Measurements from ENCODE around the gene SH3GL3. TPM values are rescaled to one million over a fixed set of nuclear protein-coding genes. Genes with fewer than 3 reads are reported as not detected.

Gene SH3GL3
- total RNA-seq, 2 donors from 2014 or later = 3.5 to 3.8 TPM

DNA sequence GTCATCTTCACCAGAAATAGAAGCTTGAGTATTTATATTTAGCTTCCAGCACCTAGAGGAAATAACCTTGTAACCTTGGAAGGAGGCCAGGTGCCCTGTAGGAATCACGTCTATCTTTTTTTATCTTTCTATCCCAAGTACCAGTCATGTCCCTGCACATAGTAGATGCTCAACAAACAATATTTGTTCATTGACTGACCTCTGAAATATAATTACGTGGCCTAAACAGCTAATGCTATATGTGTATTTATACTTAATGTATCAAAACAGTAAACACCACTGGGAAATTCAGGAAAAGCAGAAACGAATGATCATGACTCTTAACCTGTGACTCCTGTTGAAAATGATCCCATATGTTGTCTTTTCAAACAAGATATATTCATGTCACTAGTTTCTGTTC is 108.9 kb downstream of the SH3GL3 start:
- WGBS, 2 experiments (ENCODE audit: insufficient coverage in 1 of 2, insufficient read length in 1 of 2) = 90% methylated on average over 2 of the region's 3 CpGs; no CpG with 5 or more reads in 1 of the 2 experiments
- Mint-ChIP-seq H3K9me3 (peaks cover 2% of the 10 kb centered on the region), H3K27ac (no peak overlapping the region)

DNA sequence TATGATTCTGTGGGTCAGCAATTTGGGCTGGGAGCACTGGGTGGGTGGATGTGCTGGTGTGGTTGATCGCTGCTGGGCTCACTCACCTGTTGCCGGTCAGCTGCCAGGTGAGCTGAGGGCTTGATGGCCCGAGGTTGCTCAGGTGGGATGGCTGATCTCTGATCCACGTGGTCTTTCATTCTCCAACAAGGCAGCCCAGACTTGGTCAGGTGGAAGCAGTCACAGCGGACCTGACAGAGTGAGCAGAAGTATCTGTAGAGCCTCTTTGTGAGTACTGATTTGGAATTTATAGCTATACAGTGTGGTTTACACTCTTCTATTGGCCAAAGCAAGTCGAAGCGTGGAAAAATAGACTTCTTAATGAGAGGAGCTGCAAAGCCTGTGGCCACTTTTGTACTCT is 109.6 kb downstream of the SH3GL3 start:
- Histone ChIP-seq H3K27ac (ENCODE audit: low read depth, low read length) (no peak overlapping the region), H3K4me1 (ENCODE audit: control insufficient read depth, insufficient read depth, low read length) (peaks cover 3% of the 10 kb centered on the region), H3K36me3 (ENCODE audit: control insufficient read depth, insufficient read depth, low read length) (no peaks in the 10 kb centered on the region), H3K9me3 (ENCODE audit: control insufficient read depth, low read length) (no peaks in the 10 kb centered on the region), H3K4me3 (ENCODE audit: low read length) (no peak overlapping the region), H3K27me3 (ENCODE audit: control insufficient read depth, insufficient read depth, low read length, poor library complexity, severe bottlenecking) (no peaks in the 10 kb centered on the region), H3K9ac (ENCODE audit: extremely low read depth, low read length, poor library complexity, severe bottlenecking) (no peak overlapping the region)
- 91 to 95% methylated on average over 3 to 7 of the region's 7 CpGs for WGBS, 2 experiments (ENCODE audit: insufficient coverage in 1 of 2, insufficient read length in 1 of 2)
- Mint-ChIP-seq H3K27ac (no peak overlapping the region), H3K4me1 (no peaks in the 10 kb centered on the region), H3K9me3 (peaks cover 2% of the 10 kb centered on the region), H3K27me3 (ENCODE audit: insufficient read depth) (no peaks in the 10 kb centered on the region), H3K4me3 (no peak overlapping the region), H3K36me3 (ENCODE audit: low read depth) (no peaks in the 10 kb centered on the region)
- TF ChIP-seq, protein P1, sequence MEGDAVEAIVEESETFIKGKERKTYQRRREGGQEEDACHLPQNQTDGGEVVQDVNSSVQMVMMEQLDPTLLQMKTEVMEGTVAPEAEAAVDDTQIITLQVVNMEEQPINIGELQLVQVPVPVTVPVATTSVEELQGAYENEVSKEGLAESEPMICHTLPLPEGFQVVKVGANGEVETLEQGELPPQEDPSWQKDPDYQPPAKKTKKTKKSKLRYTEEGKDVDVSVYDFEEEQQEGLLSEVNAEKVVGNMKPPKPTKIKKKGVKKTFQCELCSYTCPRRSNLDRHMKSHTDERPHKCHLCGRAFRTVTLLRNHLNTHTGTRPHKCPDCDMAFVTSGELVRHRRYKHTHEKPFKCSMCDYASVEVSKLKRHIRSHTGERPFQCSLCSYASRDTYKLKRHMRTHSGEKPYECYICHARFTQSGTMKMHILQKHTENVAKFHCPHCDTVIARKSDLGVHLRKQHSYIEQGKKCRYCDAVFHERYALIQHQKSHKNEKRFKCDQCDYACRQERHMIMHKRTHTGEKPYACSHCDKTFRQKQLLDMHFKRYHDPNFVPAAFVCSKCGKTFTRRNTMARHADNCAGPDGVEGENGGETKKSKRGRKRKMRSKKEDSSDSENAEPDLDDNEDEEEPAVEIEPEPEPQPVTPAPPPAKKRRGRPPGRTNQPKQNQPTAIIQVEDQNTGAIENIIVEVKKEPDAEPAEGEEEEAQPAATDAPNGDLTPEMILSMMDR (conservative IDR thresholded peaks at IDR 0.05) = no peak
- no peak for DNase-seq

More for the DNA sequence above, 108.9 kb downstream of the SH3GL3 start:
- Histone ChIP-seq H3K27me3 (ENCODE audit: control insufficient read depth, insufficient read depth, low read length, poor library complexity, severe bottlenecking) (no peaks in the 10 kb centered on the region), H3K9ac (ENCODE audit: extremely low read depth, low read length, poor library complexity, severe bottlenecking) (no peak overlapping the region), H3K9me3 (ENCODE audit: control insufficient read depth, low read length) (no peaks in the 10 kb centered on the region), H3K4me3 (ENCODE audit: low read length) (no peak overlapping the region), H3K27ac (ENCODE audit: low read depth, low read length) (no peak overlapping the region), H3K4me1 (ENCODE audit: control insufficient read depth, insufficient read depth, low read length) (peaks cover 3% of the 10 kb centered on the region), H3K36me3 (ENCODE audit: control insufficient read depth, insufficient read depth, low read length) (no peaks in the 10 kb centered on the region)
- Mint-ChIP-seq H3K4me3 (no peak overlapping the region), H3K4me1 (peaks cover 5% of the 10 kb centered on the region), H3K36me3 (ENCODE audit: low read depth) (no peaks in the 10 kb centered on the region), H3K27me3 (ENCODE audit: insufficient read depth) (no peaks in the 10 kb centered on the region)
- no peak for DNase-seq
- TF ChIP-seq, protein P1 (conservative IDR thresholded peaks at IDR 0.05) = no peak

DNA sequence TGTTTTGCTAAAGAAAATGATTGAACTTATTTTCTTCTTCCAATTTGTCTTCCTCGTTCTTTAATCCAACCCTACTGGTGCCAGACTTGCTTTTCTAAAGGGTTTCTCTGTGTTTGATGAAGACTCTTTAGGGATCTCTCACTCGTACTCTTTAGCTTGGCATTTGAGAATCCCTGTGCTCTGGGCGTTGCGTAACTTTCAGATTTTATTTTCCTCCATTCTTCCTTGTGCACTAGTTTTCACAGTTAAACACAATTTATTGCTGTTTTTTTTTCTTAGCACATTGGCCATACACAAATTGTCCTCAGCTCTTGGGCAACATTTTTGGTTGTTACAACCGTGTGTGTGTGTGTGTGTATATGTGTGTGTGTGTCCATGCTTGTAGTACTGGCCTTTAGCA is 111.0 kb downstream of the SH3GL3 start:
- Mint-ChIP-seq H3K27me3 (ENCODE audit: insufficient read depth) (no peaks in the 10 kb centered on the region), H3K4me3 (no peak overlapping the region), H3K36me3 (ENCODE audit: low read depth) (no peaks in the 10 kb centered on the region), H3K27ac (no peak overlapping the region), H3K9me3 (peaks cover 2% of the 10 kb centered on the region), H3K4me1 (no peaks in the 10 kb centered on the region)
- DNase-seq = no peak
- Histone ChIP-seq H3K27me3 (ENCODE audit: control insufficient read depth, insufficient read depth, low read length, poor library complexity, severe bottlenecking) (no peaks in the 10 kb centered on the region), H3K9me3 (ENCODE audit: control insufficient read depth, low read length) (no peaks in the 10 kb centered on the region), H3K36me3 (ENCODE audit: control insufficient read depth, insufficient read depth, low read length) (no peaks in the 10 kb centered on the region), H3K4me3 (ENCODE audit: low read length) (no peak overlapping the region), H3K4me1 (ENCODE audit: control insufficient read depth, insufficient read depth, low read length) (no peaks in the 10 kb centered on the region), H3K9ac (ENCODE audit: extremely low read depth, low read length, poor library complexity, severe bottlenecking) (no peak overlapping the region), H3K27ac (ENCODE audit: low read depth, low read length) (no peak overlapping the region)
- TF ChIP-seq, protein P1 (conservative IDR thresholded peaks at IDR 0.05) = no peak
- 96 to 100% methylated on average over 3 to 5 of the region's 5 CpGs for WGBS, 2 experiments (ENCODE audit: insufficient coverage in 1 of 2, insufficient read length in 1 of 2)
